GM18867 (cell line): ENCODE results near the gene DDN.

Experiments
- ATAC-seq: cut with Tn5 transposase; IDR thresholded peaks from one replicate; pipeline ENCODE4 v1.9.1; 2021; ENCODE audit warnings: mild to moderate bottlenecking, moderate library complexity; ENCODE audit not compliant: unreplicated experiment

Gene DDN

GRCh38 chr12:48969160-48969771, 29.9 kb downstream of the DDN start:
- ATAC-seq, result no peak

GRCh38 chr12:48968467-48968866, 30.7 kb downstream of the DDN start:
- ATAC-seq, result no peak

GRCh38 chr12:48967991-48968390, 31.2 kb downstream of the DDN start:
- no peak for ATAC-seq

GRCh38 chr12:48966177-48966895, 32.8 kb downstream of the DDN start:
- no peak for ATAC-seq

- no peak for ATAC-seq
Observed at GRCh38 chr12:48965298-48965838, 33.8 kb downstream of the DDN start.

GRCh38 chr12:48961801-48962200, 37.4 kb downstream of the DDN start:
- ATAC-seq, result no peak

- ATAC-seq, result no peak
Observed at GRCh38 chr12:48961331-48961730, 37.8 kb downstream of the DDN start.

GRCh38 chr12:48960834-48961233, 38.3 kb downstream of the DDN start:
- ATAC-seq, result no peak

GRCh38 chr12:48958049-48958388, 41.2 kb downstream of the DDN start:
- no peak for ATAC-seq

GRCh38 chr12:48957141-48958048, 41.8 kb downstream of the DDN start, which contains the start of gene ARF3:
TSS of gene ARF3 (minus strand) at chr12:48957487. CDS start at chr12:48941095, 16,392 bp downstream.
- peak; percentile 89 for ATAC-seq

- ATAC-seq, result no peak
Observed at GRCh38 chr12:48956279-48957140, 42.7 kb downstream of the DDN start.

- ATAC-seq, result no peak
Observed at GRCh38 chr12:48954841-48955501, 44.2 kb downstream of the DDN start.

GRCh38 chr12:48954061-48954460, 45.1 kb downstream of the DDN start:
- no peak for ATAC-seq

GRCh38 chr12:48952691-48953090, 46.5 kb downstream of the DDN start:
- ATAC-seq, result no peak

- ATAC-seq, result no peak
Observed at GRCh38 chr12:48947727-48948126, 51.4 kb downstream of the DDN start.

- ATAC-seq, result no peak
Observed at GRCh38 chr12:48946943-48947342, 52.2 kb downstream of the DDN start.

- ATAC-seq, result no peak
Observed at GRCh38 chr12:48946205-48946604, 53.0 kb downstream of the DDN start.
